Suppressor macrophage treated with lipopolysaccharide for 4 hours (primary cell): ENCODE measurements around the gene IPMK.
A peak's percentile ranks its signal among the peaks of the same experiment; 100 is the strongest.
"Not testable (repeated sequence)": the region's sequence is repeated elsewhere in the genome, so short reads cannot be mapped to it uniquely, and the experiment has no call there.

Experiments used
- DNase-seq: peaks from one replicate; pipeline ENCODE4 v3.0.0-alpha.2; 2020

IPMK gene

GRCh38 chr10:58266826-58267712, 625 bp downstream of the IPMK start:
- peak; percentile 90 for DNase-seq

GRCh38 chr10:58266003-58266825, 1.5 kb downstream of the IPMK start:
- DNase-seq: peak; percentile 93

- DNase-seq: peak; percentile 13
Observed at GRCh38 chr10:58265249-58265648, 2.4 kb downstream of the IPMK start.

GRCh38 chr10:58264780-58265179, 2.9 kb downstream of the IPMK start:
- DNase-seq: peak; percentile 58

- peak; percentile 53 for DNase-seq
Observed at GRCh38 chr10:58262766-58263165, 4.9 kb downstream of the IPMK start.

GRCh38 chr10:58260334-58260733, 7.4 kb downstream of the IPMK start:
- no peak for DNase-seq

GRCh38 chr10:58258977-58259692, 8.6 kb downstream of the IPMK start:
- no peak for DNase-seq

GRCh38 chr10:58256013-58256780, 11.5 kb downstream of the IPMK start:
- DNase-seq: not testable (repeated sequence)

GRCh38 chr10:58254644-58255043, 13.1 kb downstream of the IPMK start:
- DNase-seq: peak; percentile 11

GRCh38 chr10:58253184-58253583, 14.5 kb downstream of the IPMK start:
- DNase-seq: no peak

GRCh38 chr10:58244666-58245065, 23.0 kb downstream of the IPMK start:
- DNase-seq: not testable (repeated sequence)

- not testable (repeated sequence) for DNase-seq
Observed at GRCh38 chr10:58244242-58244641, 23.5 kb downstream of the IPMK start.

- not testable (repeated sequence) for DNase-seq
Observed at GRCh38 chr10:58243801-58244200, 23.9 kb downstream of the IPMK start.

GRCh38 chr10:58243269-58243668, 24.4 kb downstream of the IPMK start:
- DNase-seq: no peak

- DNase-seq: no peak
Observed at GRCh38 chr10:58241346-58241745, 26.3 kb downstream of the IPMK start.

- no peak for DNase-seq
Observed at GRCh38 chr10:58240531-58240930, 27.2 kb downstream of the IPMK start.

GRCh38 chr10:58239561-58240169, 28.0 kb downstream of the IPMK start:
- DNase-seq: no peak

GRCh38 chr10:58237014-58237834, 30.5 kb downstream of the IPMK start:
- no peak for DNase-seq

GRCh38 chr10:58229856-58230255, 37.8 kb downstream of the IPMK start:
- not testable (repeated sequence) for DNase-seq

- no peak for DNase-seq
Observed at GRCh38 chr10:58225654-58226053, 42.0 kb downstream of the IPMK start.
